ENCODE results near the gene DAAM1. TPM values are rescaled to one million over a fixed set of nuclear protein-coding genes. Genes with fewer than 3 reads are reported as not detected.

DAAM1 gene
- 7.1 and 13.4 TPM in 2 replicates for total RNA-seq

DNA sequence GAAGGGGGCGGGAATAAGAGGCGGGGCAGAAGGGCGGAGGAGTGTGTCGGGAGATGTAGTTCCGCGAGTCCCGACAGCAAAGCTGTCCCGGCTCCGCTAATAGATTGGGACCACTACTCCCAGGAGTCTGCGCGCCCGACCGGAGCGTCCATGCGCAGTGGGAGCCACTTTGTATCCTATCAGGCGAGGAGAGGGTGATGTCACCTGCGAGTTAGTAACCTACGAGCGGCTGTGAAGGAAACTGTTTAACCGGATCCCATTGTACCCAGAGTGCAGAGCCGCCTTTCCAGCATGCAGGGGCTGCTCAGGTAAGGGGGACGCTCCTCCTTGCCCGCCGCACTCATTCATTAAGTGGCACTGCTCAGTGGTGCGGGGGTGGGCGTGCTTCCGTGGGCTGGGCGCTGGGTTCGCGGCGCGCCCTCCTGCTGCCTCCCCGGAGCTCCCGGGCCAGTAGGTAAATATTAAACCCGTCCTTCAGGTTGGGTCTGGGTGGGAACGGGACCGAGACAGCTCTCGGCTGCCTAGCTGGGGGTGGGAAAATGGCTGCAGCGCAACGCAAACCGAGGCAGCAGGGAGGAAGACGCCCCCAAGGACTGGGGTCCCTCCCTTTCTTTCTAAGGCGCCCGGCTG is at the start of gene DAAM1:
TSS of gene DAAM1 (plus strand) at position 207 of the 630 bp plus-strand sequence. CDS start 74,811 bp downstream, outside the sequence.

All from bronchial smooth muscle cell (primary cell).